ENCODE data around the gene VWA8.

GRCh38 chr13:41520660-41521630, 440.0 kb downstream of the VWA8 start:
- TF ChIP-seq PRDM4 (CRISPR knock-in tag; IDR thresholded peaks at IDR 0.05; ENCODE audit: borderline replicate concordance) (no peak), FOXM1 (CRISPR knock-in tag; IDR thresholded peaks at IDR 0.05) (no peak), PAXIP1 (CRISPR knock-in tag; conservative IDR thresholded peaks at IDR 0.05) (no peak)
